Hair follicular keratinocyte (primary cell): Measurements from ENCODE around the gene NIPAL4. TPM values are rescaled to one million over a fixed set of nuclear protein-coding genes. Genes with fewer than 3 reads are reported as not detected.

Experiments
- total RNA-seq: library from RNA; depleted of rRNA; stranded (reverse); fragments of >200 nt; gene quantifications from 2 replicates; pipeline ENCODE4 v1.2.3, GENCODE V29; 2015

Gene NIPAL4
- 25.3 and 30.4 TPM in 2 replicates for total RNA-seq

DNA sequence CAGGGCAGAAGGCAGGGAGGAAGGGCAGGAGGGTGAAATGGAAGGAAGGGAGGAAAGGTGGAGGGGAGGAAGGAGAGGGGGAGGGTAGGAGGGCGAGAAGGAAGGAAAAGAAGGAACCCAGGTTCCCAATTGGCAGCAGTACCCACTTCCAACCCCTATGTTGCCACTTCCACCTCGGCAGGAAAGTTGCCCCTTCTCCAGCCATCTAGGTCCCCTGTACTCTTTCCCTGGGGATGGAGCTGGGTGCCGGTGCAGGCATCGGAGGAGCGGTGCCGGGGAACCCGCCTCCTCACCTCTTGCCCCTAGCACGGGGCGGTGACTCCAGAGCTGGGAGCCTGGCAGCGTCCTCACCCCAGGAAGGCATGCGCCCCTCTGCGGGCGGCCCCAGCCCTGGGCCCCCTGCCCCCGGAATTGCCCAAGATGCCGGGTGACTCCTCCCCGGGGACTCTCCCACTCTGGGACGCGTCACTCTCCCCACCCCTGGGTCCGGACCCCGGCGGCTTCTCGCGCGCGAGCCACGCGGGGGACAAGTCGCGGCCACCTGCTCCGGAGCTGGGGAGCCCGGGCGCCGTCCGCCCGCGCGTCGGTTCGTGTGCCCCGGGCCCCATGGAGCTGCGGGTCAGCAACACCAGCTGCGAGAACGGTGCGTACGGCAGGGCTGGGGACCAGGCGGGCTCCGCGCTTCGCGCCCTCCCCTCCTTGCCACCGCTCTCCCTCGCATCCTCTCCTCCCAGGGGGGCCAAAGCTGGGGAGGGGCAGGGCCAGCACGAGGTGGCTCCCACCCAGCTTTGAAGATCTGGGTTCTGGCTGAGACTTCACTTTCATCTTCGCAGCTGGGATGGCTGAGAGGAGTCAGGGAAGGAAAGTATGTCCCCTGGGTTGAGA lies at the start of gene NIPAL4:
TSS of gene NIPAL4 (plus strand) at position 499 of the 885 bp plus-strand sequence. CDS start at position 607, 108 bp downstream.

Other genes with a start within 250 kb of the NIPAL4 start
- 0.86 and 5.6 TPM in 2 replicates for gene CYFIP2, start 194.1 kb upstream of the NIPAL4 start, total RNA-seq
- gene ADAM19, start 115.6 kb downstream of the NIPAL4 start, total RNA-seq, result 9.3 and 15.2 TPM in 2 replicates
- gene SOX30, start 192.2 kb downstream of the NIPAL4 start, total RNA-seq, result not detected in 2 replicates
- gene C5orf52, start 211.3 kb downstream of the NIPAL4 start, total RNA-seq, result not detected in 2 replicates